Astrocyte (in vitro differentiated cells and primary cell): ENCODE measurements around the gene NTN3.

ENCODE experiments used
- CTCF ChIP-seq: IDR thresholded peaks from 2 replicates; pipeline ENCODE4 v1.5.1; 2011; ENCODE audit warnings: low read depth, mild to moderate bottlenecking, inconsistent platforms, low read length, moderate library complexity; ENCODE audit not compliant: insufficient read depth
- EZH2 ChIP-seq: IDR thresholded peaks from 2 replicates; pipeline ENCODE4 v1.6.1; 2012; ENCODE audit warnings: mild to moderate bottlenecking, low read length, inconsistent platforms; ENCODE audit not compliant: insufficient read depth

GRCh38 chr16:2511128-2511800, 40.2 kb downstream of the NTN3 start:
- TF ChIP-seq CTCF, result no peak
- no peak for TF ChIP-seq EZH2
